ENCODE data around the gene ARID1A.
A peak's percentile ranks its signal among the peaks of the same experiment; 100 is the strongest.

- no peak for TF ChIP-seq MAFK (IDR thresholded peaks at IDR 0.05; ENCODE audit: low read depth, low read length)
- no peak for TF ChIP-seq CTCF (IDR thresholded peaks at IDR 0.05; ENCODE audit: control extremely low read depth in 1 of 3, insufficient read depth in 1 of 3, low read depth in 1 of 3, low read length in 3 of 3)
- no peak for TF ChIP-seq EZH2 (IDR thresholded peaks at IDR 0.05; ENCODE audit: low read depth, low read length, severe bottlenecking)
- TF ChIP-seq HDAC6 (IDR thresholded peaks at IDR 0.05; ENCODE audit: low read depth, low read length): no peak
- TF ChIP-seq SP1 (IDR thresholded peaks at IDR 0.05; ENCODE audit: low read depth, low read length): peak; percentile 99
- TF ChIP-seq POLR2A (IDR thresholded peaks at IDR 0.05; ENCODE audit: control extremely low read depth in 1 of 2, low read depth in 2 of 2, low read length in 2 of 2): peak; percentile 72 to 75
- TF ChIP-seq SIN3A (conservative IDR thresholded peaks at IDR 0.05 in 1 of 2, IDR thresholded peaks at IDR 0.05 in 1 of 2; ENCODE audit: low read depth in 1 of 2, low read length in 2 of 2): peak; percentile 75 to 79; a peak in 2 of 4 replicates
- peak; percentile 58; the same call in 1 of the 2 replicates for TF ChIP-seq POLR2AphosphoS5 (IDR thresholded peaks at IDR 0.05; ENCODE audit: low read depth, low read length)
Measured at GRCh38 chr1:26695356-26696118, at the start of gene ARID1A.

Data from H1 (cell line).